SK-N-SH (cell line): Measurements from ENCODE around the gene CCDC80. TPM values are rescaled to one million over a fixed set of nuclear protein-coding genes. Genes with fewer than 3 reads are reported as not detected.

ENCODE experiments used
- CTCF ChIA-PET: fragments of 300-600, 350-600 bp; formaldehyde crosslinking; extraction: SDS; loops from one replicate; lab custom pipeline; 2021; lab: Yijun Ruan, JAX
- POLR2A ChIA-PET: fragments of 350-600 bp; sonication (Branson Sonifier 250); formaldehyde crosslinking; extraction: SDS; loops from one replicate; lab custom pipeline; 2020; ENCODE audit warnings: antibody characterized with exemption, inconsistent platforms; lab: Yijun Ruan, JAX
- DNase-seq: peaks from one replicate; pipeline ENCODE4 v3.0.0; 2012
- H2AFZ ChIP-seq: fragments of 200-600 bp; sonication (generic); 2 replicates; pipeline ENCODE4 v1.8.1; 2016; ENCODE audit warnings: antibody characterized with exemption, mild to moderate bottlenecking, low read depth
- H3F3A ChIP-seq: fragments of 200-600 bp; sonication (generic); replicated peaks from 2 replicates; pipeline ENCODE3; 2016; ENCODE audit warnings: antibody characterized with exemption, mild to moderate bottlenecking; ENCODE audit not compliant: insufficient read depth
- H3K27ac ChIP-seq, 2 experiments: fragments of 200-500 bp in 1 of 2; fragments of 200-600 bp in 1 of 2; sonication (Bioruptor generic) in 1 of 2; sonication (generic), shearing (Covaris generic) in 1 of 2; 2 replicates each; pipeline versions ENCODE4 v1.5.1 to v1.6.1; 2014 to 2016; ENCODE audit warnings: low read depth in 2 of 2, inconsistent platforms in 1 of 2, low read length in 1 of 2, mild to moderate bottlenecking in 1 of 2, mixed read lengths in 1 of 2
- H3K27me3 ChIP-seq: fragments of 200-600 bp; sonication (generic), shearing (Covaris generic); 2 replicates; pipeline ENCODE4 v1.6.1; 2016; ENCODE audit warnings: mixed run types; ENCODE audit not compliant: insufficient read depth
- H3K36me3 ChIP-seq, 2 experiments: fragments of 200-500 bp in 1 of 2; fragments of 200-600 bp in 1 of 2; sonication (Bioruptor generic) in 1 of 2; sonication (generic) in 1 of 2; replicated peaks in 1 of 2; 2 replicates each; pipeline versions ENCODE3 to v1.5.1; 2014 to 2016; ENCODE audit warnings: low read length in 1 of 2, mild to moderate bottlenecking in 1 of 2; ENCODE audit not compliant: insufficient read depth in 2 of 2, control insufficient read depth in 1 of 2
- H3K4me1 ChIP-seq, 2 experiments: fragments of 200-500 bp in 1 of 2; fragments of 200-600 bp in 1 of 2; sonication (Bioruptor generic) in 1 of 2; sonication (generic), shearing (Covaris generic) in 1 of 2; 2 replicates each; pipeline versions ENCODE4 v1.5.1 to v1.6.1; 2014 to 2016; ENCODE audit warnings: low read depth in 1 of 2, low read length in 1 of 2, mixed run types in 1 of 2; ENCODE audit not compliant: insufficient read depth in 2 of 2, control insufficient read depth in 1 of 2
- H3K4me2 ChIP-seq: fragments of 200-600 bp; sonication (generic), shearing (Covaris generic); 2 replicates; pipeline ENCODE4 v1.6.1; 2017; ENCODE audit warnings: mixed run types
- H3K4me3 ChIP-seq, 2 experiments: fragments of 200-500 bp in 1 of 2; fragments of 200-600 bp in 1 of 2; sonication (Bioruptor generic) in 1 of 2; sonication (generic), shearing (Covaris generic) in 1 of 2; 2 replicates each; pipeline versions ENCODE4 v1.5.1 to v1.8.1; 2014 to 2016; ENCODE audit warnings: low read depth in 2 of 2, inconsistent platforms in 1 of 2, low read length in 1 of 2, mild to moderate bottlenecking in 1 of 2, mixed read lengths in 1 of 2, moderate library complexity in 1 of 2
- H3K79me2 ChIP-seq: fragments of 200-600 bp; sonication (generic); 2 replicates; pipeline ENCODE4 v1.8.1; 2017; ENCODE audit warnings: mild to moderate bottlenecking; ENCODE audit not compliant: insufficient read depth
- H3K9ac ChIP-seq: fragments of 200-600 bp; sonication (generic); 2 replicates; pipeline ENCODE4 v1.6.1; 2017; ENCODE audit warnings: mixed run types
- H3K9me2 ChIP-seq: fragments of 200-600 bp; sonication (generic); 2 replicates; pipeline ENCODE4 v1.6.1; 2017; ENCODE audit warnings: mixed run types
- H3K9me3 ChIP-seq: fragments of 200-600 bp; sonication (generic); 2 replicates; pipeline ENCODE4 v1.6.1; 2017; ENCODE audit warnings: mixed run types, mild to moderate bottlenecking, moderate library complexity
- H4K20me1 ChIP-seq: fragments of 200-600 bp; sonication (generic); 2 replicates; pipeline ENCODE4 v1.6.1; 2017; ENCODE audit warnings: mild to moderate bottlenecking, mixed run types; ENCODE audit not compliant: insufficient read depth
- CHD2 ChIP-seq: fragments of 150-350 bp; IDR thresholded peaks from 2 replicates; pipeline ENCODE4 v1.6.1; 2018; ENCODE audit warnings: low read length; ENCODE audit not compliant: partially characterized antibody
- ELF1 ChIP-seq: IDR thresholded peaks from 2 replicates; pipeline ENCODE4 v1.4.0; 2012
- EP300 ChIP-seq, 2 experiments: IDR thresholded peaks; 2 replicates each; pipeline versions ENCODE4 v1.4.0 to v1.6.1; 2012; ENCODE audit warnings: borderline replicate concordance in 1 of 2, low read depth in 1 of 2, low read length in 1 of 2
- FOSL2 ChIP-seq: IDR thresholded peaks from 2 replicates; pipeline ENCODE4 v1.4.0; 2012; ENCODE audit warnings: low read depth, mild to moderate bottlenecking, moderate library complexity, borderline replicate concordance
- FOXM1 ChIP-seq: IDR thresholded peaks from 2 replicates; pipeline ENCODE4 v1.4.0; 2012; ENCODE audit warnings: low read depth, mild to moderate bottlenecking
- GABPA ChIP-seq: IDR thresholded peaks from 2 replicates; pipeline ENCODE4 v1.4.0; 2012; ENCODE audit warnings: low read depth, mild to moderate bottlenecking
- GATA2 ChIP-seq: sonication (generic); formaldehyde crosslinking; IDR thresholded peaks from 2 replicates; pipeline ENCODE4 v1.5.0; 2020; ENCODE audit warnings: mild to moderate bottlenecking, missing genetic modification reagents
- JUND ChIP-seq: IDR thresholded peaks from 2 replicates; pipeline ENCODE4 v1.4.0; 2012
- PBX3 ChIP-seq: IDR thresholded peaks from 2 replicates; pipeline ENCODE4; 2012
- POLR2AphosphoS5 ChIP-seq: IDR thresholded peaks from 2 replicates; pipeline ENCODE4 v1.6.1; 2012; ENCODE audit warnings: low read depth, low read length
- RAD21 ChIP-seq: IDR thresholded peaks from 2 replicates; pipeline ENCODE4 v1.6.1; 2012; ENCODE audit warnings: mild to moderate bottlenecking, low read length
- RCOR1 ChIP-seq: fragments of 150-350 bp; IDR thresholded peaks from 2 replicates; pipeline ENCODE4 v1.6.1; 2017; ENCODE audit warnings: antibody characterized with exemption, low read length
- RXRA ChIP-seq: IDR thresholded peaks from 2 replicates; pipeline ENCODE4 v1.4.0; 2012; ENCODE audit warnings: low read depth, mild to moderate bottlenecking, borderline replicate concordance
- SMC3 ChIP-seq: IDR thresholded peaks from 2 replicates; pipeline ENCODE4 v1.6.1; 2012; ENCODE audit warnings: low read depth, low read length, improper control_type of control experiment
- TCF12 ChIP-seq: IDR thresholded peaks from 2 replicates; pipeline ENCODE4 v1.4.0; 2012
- USF2 ChIP-seq: fragments of 150-350 bp; IDR thresholded peaks from 2 replicates; pipeline ENCODE4 v1.6.1; 2017; ENCODE audit warnings: antibody characterized with exemption, low read length, low read depth, borderline replicate concordance
- WGBS: methylation state at CpG from one replicate; pipeline ENCODE4 v1.1.6; 2017; ENCODE audit warnings: low lambda C conversion rate; 5-methylcytosine and 5-hydroxymethylcytosine counted together
- polyA plus RNA-seq, 3 experiments: library from polyadenylated mRNA; depleted of rRNA; stranded (reverse); fragments of >200 nt; gene quantifications; 2 replicates each; pipeline ENCODE4 v1.2.3, GENCODE V29; 2012
- TF ChIP-seq, protein P1 (sequence below): fragments of 200-600 bp; sonication (generic); IDR thresholded peaks from 2 replicates; pipeline ENCODE4 v1.6.1; 2017; ENCODE audit warnings: antibody characterized with exemption, mild to moderate bottlenecking, moderate library complexity
- TF ChIP-seq, protein P2 (sequence below): IDR thresholded peaks from 2 replicates; pipeline ENCODE4 v1.4.0; 2012; ENCODE audit warnings: low read depth
- TF ChIP-seq, protein P3 (sequence below): fragments of 150-350 bp; IDR thresholded peaks from 2 replicates; pipeline ENCODE4 v1.6.1; 2016; ENCODE audit warnings: mild to moderate bottlenecking, low read depth, low read length

CCDC80 gene
- polyA plus RNA-seq, 1 of the 3 experiments (the other 2 are of a cell fraction): 83.4 TPM

- TF ChIP-seq, protein P1, sequence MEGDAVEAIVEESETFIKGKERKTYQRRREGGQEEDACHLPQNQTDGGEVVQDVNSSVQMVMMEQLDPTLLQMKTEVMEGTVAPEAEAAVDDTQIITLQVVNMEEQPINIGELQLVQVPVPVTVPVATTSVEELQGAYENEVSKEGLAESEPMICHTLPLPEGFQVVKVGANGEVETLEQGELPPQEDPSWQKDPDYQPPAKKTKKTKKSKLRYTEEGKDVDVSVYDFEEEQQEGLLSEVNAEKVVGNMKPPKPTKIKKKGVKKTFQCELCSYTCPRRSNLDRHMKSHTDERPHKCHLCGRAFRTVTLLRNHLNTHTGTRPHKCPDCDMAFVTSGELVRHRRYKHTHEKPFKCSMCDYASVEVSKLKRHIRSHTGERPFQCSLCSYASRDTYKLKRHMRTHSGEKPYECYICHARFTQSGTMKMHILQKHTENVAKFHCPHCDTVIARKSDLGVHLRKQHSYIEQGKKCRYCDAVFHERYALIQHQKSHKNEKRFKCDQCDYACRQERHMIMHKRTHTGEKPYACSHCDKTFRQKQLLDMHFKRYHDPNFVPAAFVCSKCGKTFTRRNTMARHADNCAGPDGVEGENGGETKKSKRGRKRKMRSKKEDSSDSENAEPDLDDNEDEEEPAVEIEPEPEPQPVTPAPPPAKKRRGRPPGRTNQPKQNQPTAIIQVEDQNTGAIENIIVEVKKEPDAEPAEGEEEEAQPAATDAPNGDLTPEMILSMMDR: peak; percentile 32; the same call in 1 of the 2 replicates
- no peak for TF ChIP-seq GABPA
- peak; percentile 87 for TF ChIP-seq PBX3
- TF ChIP-seq GATA2 (CRISPR knock-in tag): no peak
- no peak for TF ChIP-seq CHD2
- 0 out of 2 replicates have a peak, but pooled peaks have one; percentile 48 for TF ChIP-seq FOSL2
These were observed 5.3 kb downstream of the CCDC80 start (continued) for GRCh38 chr3:112635674-112636073.

DNA sequence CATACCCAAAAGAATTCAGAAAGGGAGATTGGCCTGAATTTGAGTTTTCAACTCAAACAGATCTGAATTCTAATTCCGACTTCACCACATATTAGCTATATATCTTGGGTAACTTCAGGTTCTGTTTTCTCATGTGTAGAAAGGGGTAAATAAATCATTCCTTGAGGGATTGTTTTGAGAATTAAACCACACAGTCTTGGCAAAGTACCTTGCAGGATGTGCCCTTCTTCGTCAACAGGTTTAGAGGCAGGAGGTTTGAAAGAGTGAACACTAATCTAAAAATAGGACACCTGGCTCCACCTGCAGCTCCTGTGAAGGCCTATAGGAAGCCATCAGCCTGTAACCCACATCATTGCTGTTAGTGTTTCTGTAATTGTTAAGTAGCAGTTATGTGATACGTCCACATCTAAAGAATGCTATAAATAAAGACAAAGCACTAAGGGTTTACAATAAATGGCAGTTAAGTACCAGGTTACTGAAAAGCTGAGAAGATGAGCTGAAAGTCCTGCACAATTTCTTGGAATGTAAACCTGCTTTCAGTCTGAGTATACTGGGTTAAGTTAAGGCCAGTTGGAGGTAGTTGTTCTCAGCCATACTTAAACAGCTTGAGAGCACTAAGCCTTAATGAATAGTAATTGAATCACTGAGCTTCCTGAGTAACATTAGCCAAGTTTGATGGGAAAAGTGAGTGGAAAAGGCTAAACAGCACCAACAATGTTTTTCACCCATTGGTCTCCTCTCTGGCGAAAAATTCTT, 6.0 kb downstream of the CCDC80 start:
- POLR2A ChIA-PET: interaction anchor here (0.8 to 1.6 kb wide), 2 partner anchors 73 to 306 kb away, joined by 3 to 5 read pairs; partner anchors contain the start of genes ATG3 and SLC35A5
- Histone ChIP-seq H3K9me2 (no peaks in the 10 kb centered on the region), H4K20me1 (peaks cover 16% of the 10 kb centered on the region), H3K9me3 (no peaks in the 10 kb centered on the region), H3K9ac (peak overlapping the region; percentile 60; the same call in 1 of the 2 replicates), H2AFZ (no peak overlapping the region), H3K27me3 (no peaks in the 10 kb centered on the region), H3K79me2 (peaks cover 100% of the 10 kb centered on the region), H3K27ac (peak overlapping the region; percentile 92 to 96), H3K4me1 (peaks cover 32 to 52% of the 10 kb centered on the region in 2 experiments; a peak in 3 of 4 replicates)
- CTCF ChIA-PET: interaction anchor here (0.6 to 4.8 kb wide), 9 partner anchors 8 to 1229 kb away, joined by 3 to 31 read pairs (median 5); partner anchors contain the start of genes ATG3 and SLC35A5
- no peak for DNase-seq
- TF ChIP-seq USF2 (no peak), SMC3 (no peak), FOXM1 (no peak), JUND (no peak), POLR2AphosphoS5 (no peak), TCF12 (no peak), RAD21 (no peak), EP300 (IDR thresholded peaks at IDR 0.05; ENCODE audit: borderline replicate concordance in 1 of 2, low read depth in 1 of 2, low read length in 1 of 2) (no peak), RCOR1 (no peak), GABPA (no peak), CHD2 (no peak), RXRA (no peak), ELF1 (no peak)
- TF ChIP-seq, protein P2, sequence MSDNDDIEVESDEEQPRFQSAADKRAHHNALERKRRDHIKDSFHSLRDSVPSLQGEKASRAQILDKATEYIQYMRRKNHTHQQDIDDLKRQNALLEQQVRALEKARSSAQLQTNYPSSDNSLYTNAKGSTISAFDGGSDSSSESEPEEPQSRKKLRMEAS: no peak
- TF ChIP-seq, protein P3, sequence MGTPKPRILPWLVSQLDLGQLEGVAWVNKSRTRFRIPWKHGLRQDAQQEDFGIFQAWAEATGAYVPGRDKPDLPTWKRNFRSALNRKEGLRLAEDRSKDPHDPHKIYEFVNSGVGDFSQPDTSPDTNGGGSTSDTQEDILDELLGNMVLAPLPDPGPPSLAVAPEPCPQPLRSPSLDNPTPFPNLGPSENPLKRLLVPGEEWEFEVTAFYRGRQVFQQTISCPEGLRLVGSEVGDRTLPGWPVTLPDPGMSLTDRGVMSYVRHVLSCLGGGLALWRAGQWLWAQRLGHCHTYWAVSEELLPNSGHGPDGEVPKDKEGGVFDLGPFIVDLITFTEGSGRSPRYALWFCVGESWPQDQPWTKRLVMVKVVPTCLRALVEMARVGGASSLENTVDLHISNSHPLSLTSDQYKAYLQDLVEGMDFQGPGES: no peak
- TF ChIP-seq, all 33 proteins: peak for 0
- WGBS: 71% methylated on average over 4 of the region's 4 CpGs
- peak overlapping the region; percentile 82 for H3K4me2 ChIP-seq
- peaks cover 28% of the 10 kb centered on the region for H3F3A ChIP-seq
- peaks cover 11 to 32% of the 10 kb centered on the region in 2 experiments for H3K36me3 ChIP-seq
- peak overlapping the region; percentile 60 to 77; a peak in 3 of 4 replicates for H3K4me3 ChIP-seq
